ENCODE results near the gene MAPK4.

MAPK4 gene

GRCh38 chr18:50748243-50749229, 188.6 kb downstream of the MAPK4 start:
- Histone ChIP-seq H3F3A (ENCODE audit: low read depth) (no peaks in the 10 kb centered on the region), H3K27me3 (ENCODE audit: insufficient read depth, low read length, poor library complexity, severe bottlenecking) (no peaks in the 10 kb centered on the region), H3K9me2 (replicated peaks; ENCODE audit: low read depth, low read length) (no peaks in the 10 kb centered on the region), H3K79me2 (ENCODE audit: insufficient read depth, low read length) (no peaks in the 10 kb centered on the region), H3K9ac (ENCODE audit: low read depth, low read length, poor library complexity, severe bottlenecking) (no peak overlapping the region), H3K9me3 (ENCODE audit: insufficient read depth, low read depth, low read length) (no peaks in the 10 kb centered on the region), H3K4me2 (ENCODE audit: low read depth, low read length, poor library complexity, severe bottlenecking) (no peak overlapping the region), H2AFZ (ENCODE audit: low read length) (no peak overlapping the region), H3K4me1 (ENCODE audit: insufficient read depth, low read length, poor library complexity, severe bottlenecking) (no peaks in the 10 kb centered on the region), H4K20me1 (ENCODE audit: insufficient read depth, low read length, poor library complexity, severe bottlenecking) (no peaks in the 10 kb centered on the region), H3K36me3 (ENCODE audit: insufficient read depth, low read length) (no peaks in the 10 kb centered on the region), H3K4me3 (ENCODE audit: low read length, poor library complexity, severe bottlenecking) (no peak overlapping the region)
- TF ChIP-seq CTCF (conservative IDR thresholded peaks at IDR 0.05; ENCODE audit: low read length): no peak
- TF ChIP-seq EZH2phosphoT487 (IDR thresholded peaks at IDR 0.05; ENCODE audit: borderline replicate concordance): no peak

GRCh38 chr18:50749421-50749820, 189.5 kb downstream of the MAPK4 start:
- no peak overlapping the region for H3K4me2 ChIP-seq (ENCODE audit: low read depth, low read length, poor library complexity, severe bottlenecking)
- H3K4me3 ChIP-seq (ENCODE audit: low read length, poor library complexity, severe bottlenecking): no peak overlapping the region
- H3K79me2 ChIP-seq (ENCODE audit: insufficient read depth, low read length): no peaks in the 10 kb centered on the region
- H3K27me3 ChIP-seq (ENCODE audit: insufficient read depth, low read length, poor library complexity, severe bottlenecking): no peaks in the 10 kb centered on the region
- no peaks in the 10 kb centered on the region for H3K4me1 ChIP-seq (ENCODE audit: insufficient read depth, low read length, poor library complexity, severe bottlenecking)
- TF ChIP-seq EZH2phosphoT487 (IDR thresholded peaks at IDR 0.05; ENCODE audit: borderline replicate concordance) (no peak), CTCF (conservative IDR thresholded peaks at IDR 0.05; ENCODE audit: low read length) (no peak)
- H3K9me3 ChIP-seq (ENCODE audit: insufficient read depth, low read depth, low read length): no peaks in the 10 kb centered on the region
- no peaks in the 10 kb centered on the region for H3K9me2 ChIP-seq (replicated peaks; ENCODE audit: low read depth, low read length)
- H4K20me1 ChIP-seq (ENCODE audit: insufficient read depth, low read length, poor library complexity, severe bottlenecking): no peaks in the 10 kb centered on the region
- H3K9ac ChIP-seq (ENCODE audit: low read depth, low read length, poor library complexity, severe bottlenecking): no peak overlapping the region
- no peaks in the 10 kb centered on the region for H3F3A ChIP-seq (ENCODE audit: low read depth)
- no peak overlapping the region for H2AFZ ChIP-seq (ENCODE audit: low read length)
- H3K36me3 ChIP-seq (ENCODE audit: insufficient read depth, low read length): no peaks in the 10 kb centered on the region

- no peaks in the 10 kb centered on the region for H3F3A ChIP-seq (ENCODE audit: low read depth)
- no peak overlapping the region for H3K4me3 ChIP-seq (ENCODE audit: low read length, poor library complexity, severe bottlenecking)
- H3K79me2 ChIP-seq (ENCODE audit: insufficient read depth, low read length): no peaks in the 10 kb centered on the region
- H3K9ac ChIP-seq (ENCODE audit: low read depth, low read length, poor library complexity, severe bottlenecking): no peak overlapping the region
- no peaks in the 10 kb centered on the region for H3K9me2 ChIP-seq (replicated peaks; ENCODE audit: low read depth, low read length)
- no peaks in the 10 kb centered on the region for H4K20me1 ChIP-seq (ENCODE audit: insufficient read depth, low read length, poor library complexity, severe bottlenecking)
- H3K4me1 ChIP-seq (ENCODE audit: insufficient read depth, low read length, poor library complexity, severe bottlenecking): no peaks in the 10 kb centered on the region
- H3K27me3 ChIP-seq (ENCODE audit: insufficient read depth, low read length, poor library complexity, severe bottlenecking): no peaks in the 10 kb centered on the region
- H2AFZ ChIP-seq (ENCODE audit: low read length): no peak overlapping the region
- no peak overlapping the region for H3K4me2 ChIP-seq (ENCODE audit: low read depth, low read length, poor library complexity, severe bottlenecking)
- H3K36me3 ChIP-seq (ENCODE audit: insufficient read depth, low read length): no peaks in the 10 kb centered on the region
- H3K9me3 ChIP-seq (ENCODE audit: insufficient read depth, low read depth, low read length): no peaks in the 10 kb centered on the region
- TF ChIP-seq CTCF (conservative IDR thresholded peaks at IDR 0.05; ENCODE audit: low read length) (no peak), EZH2phosphoT487 (IDR thresholded peaks at IDR 0.05; ENCODE audit: borderline replicate concordance) (no peak)
These were observed 190.1 kb downstream of the MAPK4 start for GRCh38 chr18:50749945-50750344.
